ENCODE data around the gene ECE1.

ECE1 gene

GRCh38 chr1:21325231-21325718 is 35.0 kb upstream of the ECE1 start:
- DNase-seq: no peak

- DNase-seq: no peak
These were observed 34.3 kb upstream of the ECE1 start for GRCh38 chr1:21324368-21325141.

- DNase-seq: no peak
These were observed 32.8 kb upstream of the ECE1 start for GRCh38 chr1:21323091-21323490.

- no peak for DNase-seq
These were observed 32.4 kb upstream of the ECE1 start for GRCh38 chr1:21322681-21323016.

GRCh38 chr1:21321963-21322680 is 31.9 kb upstream of the ECE1 start:
- DNase-seq: no peak

- DNase-seq: no peak
These were observed 30.3 kb upstream of the ECE1 start for GRCh38 chr1:21320410-21321108.

- DNase-seq: no peak
These were observed 29.5 kb upstream of the ECE1 start for GRCh38 chr1:21319447-21320407.

- DNase-seq: no peak
These were observed 28.5 kb upstream of the ECE1 start for GRCh38 chr1:21318714-21319159.

- DNase-seq: no peak
These were observed 27.9 kb upstream of the ECE1 start for GRCh38 chr1:21318057-21318713.

- DNase-seq: no peak
These were observed 27.4 kb upstream of the ECE1 start for GRCh38 chr1:21317690-21318043.

- no peak for DNase-seq
These were observed 26.9 kb upstream of the ECE1 start for GRCh38 chr1:21317035-21317689.

- no peak for DNase-seq
These were observed 24.6 kb upstream of the ECE1 start for GRCh38 chr1:21314743-21315396.

GRCh38 chr1:21313886-21314721 is 23.8 kb upstream of the ECE1 start:
- no peak for DNase-seq

GRCh38 chr1:21313203-21313885 is 23.1 kb upstream of the ECE1 start:
- DNase-seq: no peak

GRCh38 chr1:21312407-21312992 is 22.2 kb upstream of the ECE1 start:
- DNase-seq: no peak

- no peak for DNase-seq
These were observed 20.8 kb upstream of the ECE1 start for GRCh38 chr1:21311016-21311415.

GRCh38 chr1:21308847-21309652 is 18.8 kb upstream of the ECE1 start:
- DNase-seq: no peak

- no peak for DNase-seq
These were observed 18.1 kb upstream of the ECE1 start for GRCh38 chr1:21308330-21308729.

Measured in NCI-H1436 (cell line).